ENCODE data around the gene ANKRD10.
A peak's percentile ranks its signal among the peaks of the same experiment; 100 is the strongest.

ANKRD10 gene

DNA sequence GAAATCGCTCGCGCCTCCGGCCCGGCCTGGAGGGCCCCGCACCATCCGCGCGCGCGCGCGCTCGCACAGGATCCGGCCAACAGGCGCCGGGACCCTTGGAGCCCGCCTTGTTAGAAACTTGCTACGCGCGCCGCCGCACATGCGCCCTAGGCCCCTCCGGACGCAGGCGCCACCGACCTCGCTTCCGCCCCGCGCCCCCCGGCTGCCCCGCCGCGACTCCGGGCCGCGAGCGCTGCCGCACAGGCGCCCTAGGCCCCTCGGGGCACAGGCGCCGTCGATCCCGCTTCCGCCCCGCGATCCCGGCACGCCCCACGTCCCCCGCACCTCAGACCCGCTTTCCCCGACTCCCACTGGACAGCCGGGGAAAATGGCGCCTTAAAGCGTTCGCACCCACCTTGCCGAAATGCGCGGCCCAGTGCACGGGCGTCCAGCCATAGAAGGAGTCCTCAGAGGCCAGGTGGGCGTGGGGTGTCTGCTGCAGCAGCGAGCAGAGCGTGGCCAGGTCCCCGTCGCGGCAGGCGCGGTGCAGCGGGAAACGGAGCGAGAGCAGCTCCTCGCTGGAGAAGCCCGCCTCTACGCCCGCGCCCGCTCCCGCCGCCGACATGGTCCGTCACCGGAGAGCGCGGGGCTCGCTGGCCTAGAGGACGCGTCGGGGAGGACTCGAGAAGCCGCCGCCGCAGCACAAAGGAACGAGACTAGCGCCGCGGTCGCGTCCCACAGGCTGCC, 375 bp downstream of the ANKRD10 start:
- DNase-seq (ENCODE audit: low spot score), result peak; percentile 90

DNA sequence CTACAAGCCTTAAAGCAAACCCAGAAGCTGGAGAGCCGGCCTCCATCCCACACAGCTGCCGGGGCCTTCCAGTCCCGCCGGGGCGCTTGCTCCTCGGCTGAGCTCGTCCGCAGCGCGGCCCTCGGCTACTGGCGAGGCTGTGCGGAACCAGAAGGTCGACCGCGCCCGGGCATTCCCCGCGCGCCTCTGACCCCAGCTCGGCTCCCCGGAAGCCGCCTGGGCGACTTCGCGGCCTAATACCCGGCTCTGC, 863 bp downstream of the ANKRD10 start:
- DNase-seq (ENCODE audit: low spot score), result no peak

DNA sequence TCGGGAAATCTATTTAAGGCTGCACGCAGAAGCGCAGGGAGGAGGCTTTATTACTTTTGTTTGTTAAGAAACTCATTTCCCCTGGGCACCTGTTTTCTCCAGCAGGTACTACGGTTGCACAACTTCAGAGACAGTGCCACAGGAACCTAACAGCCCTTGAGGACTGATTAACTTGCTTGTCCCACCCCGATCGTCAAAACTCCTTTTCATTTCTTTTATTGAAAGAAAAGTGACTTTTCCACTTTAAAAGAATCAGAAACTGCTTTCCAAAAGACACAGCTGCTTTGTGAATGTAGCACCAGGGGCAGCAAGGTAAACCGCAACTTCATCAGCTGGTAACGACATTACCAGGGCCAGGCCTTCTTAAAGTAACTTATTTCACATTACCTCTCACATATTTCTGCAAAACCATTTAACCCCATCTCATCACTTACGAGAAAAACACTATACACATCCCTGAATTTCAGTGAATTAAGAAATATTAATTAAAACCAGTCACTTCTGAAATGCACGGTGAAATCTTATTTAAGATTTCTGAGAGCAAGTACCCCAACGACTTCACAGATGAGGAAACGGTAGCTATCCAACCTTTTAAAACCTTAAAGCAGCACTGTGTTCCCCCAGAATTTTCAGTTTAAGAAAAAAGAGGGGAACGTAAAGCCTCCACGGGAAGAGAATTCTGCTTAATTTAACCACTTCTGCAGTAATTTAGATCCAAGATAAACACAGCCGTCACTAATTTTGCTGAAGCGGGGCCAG, 1.4 kb downstream of the ANKRD10 start:
- peak; percentile 62 for DNase-seq (ENCODE audit: low spot score)

DNA sequence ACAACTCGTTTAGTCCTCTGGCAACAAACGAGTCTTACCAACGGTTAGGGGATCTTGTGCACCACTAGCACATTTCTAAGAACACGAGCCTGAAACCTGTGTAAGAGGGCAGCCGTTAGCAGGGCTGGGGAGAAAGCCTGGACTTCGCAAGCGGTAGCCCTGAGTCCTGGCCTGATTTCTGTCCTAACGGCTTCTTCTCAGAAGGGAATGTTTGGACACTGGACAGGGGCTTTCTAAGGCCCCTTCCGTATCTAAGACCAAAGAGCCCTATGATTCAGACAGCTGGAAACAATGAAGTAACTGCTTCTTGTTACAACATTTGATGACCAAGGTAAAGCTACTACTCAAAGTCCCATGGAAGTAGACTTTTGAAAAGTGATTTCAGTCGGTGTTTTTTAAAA, 2.2 kb downstream of the ANKRD10 start:
- DNase-seq (ENCODE audit: low spot score), result no peak

DNA sequence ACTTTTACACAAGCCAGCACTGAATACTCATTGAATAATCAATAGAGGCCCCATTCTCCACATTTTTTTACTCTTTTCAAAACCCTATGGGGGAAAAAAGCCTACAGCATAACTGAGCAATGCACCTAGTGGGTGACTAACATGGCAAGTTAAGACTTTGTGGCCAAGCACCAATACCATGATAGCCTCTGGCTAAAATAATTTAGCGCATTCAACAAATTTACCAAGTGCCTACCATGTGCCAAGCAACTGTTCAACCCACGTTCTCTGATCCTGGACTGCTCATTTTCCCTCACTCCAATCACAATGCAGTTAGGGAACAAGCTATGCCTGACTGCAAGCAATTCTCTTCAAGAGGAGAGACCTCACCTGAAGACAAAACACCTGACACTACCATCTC, 3.0 kb downstream of the ANKRD10 start:
- no peak for DNase-seq (ENCODE audit: low spot score)

DNA sequence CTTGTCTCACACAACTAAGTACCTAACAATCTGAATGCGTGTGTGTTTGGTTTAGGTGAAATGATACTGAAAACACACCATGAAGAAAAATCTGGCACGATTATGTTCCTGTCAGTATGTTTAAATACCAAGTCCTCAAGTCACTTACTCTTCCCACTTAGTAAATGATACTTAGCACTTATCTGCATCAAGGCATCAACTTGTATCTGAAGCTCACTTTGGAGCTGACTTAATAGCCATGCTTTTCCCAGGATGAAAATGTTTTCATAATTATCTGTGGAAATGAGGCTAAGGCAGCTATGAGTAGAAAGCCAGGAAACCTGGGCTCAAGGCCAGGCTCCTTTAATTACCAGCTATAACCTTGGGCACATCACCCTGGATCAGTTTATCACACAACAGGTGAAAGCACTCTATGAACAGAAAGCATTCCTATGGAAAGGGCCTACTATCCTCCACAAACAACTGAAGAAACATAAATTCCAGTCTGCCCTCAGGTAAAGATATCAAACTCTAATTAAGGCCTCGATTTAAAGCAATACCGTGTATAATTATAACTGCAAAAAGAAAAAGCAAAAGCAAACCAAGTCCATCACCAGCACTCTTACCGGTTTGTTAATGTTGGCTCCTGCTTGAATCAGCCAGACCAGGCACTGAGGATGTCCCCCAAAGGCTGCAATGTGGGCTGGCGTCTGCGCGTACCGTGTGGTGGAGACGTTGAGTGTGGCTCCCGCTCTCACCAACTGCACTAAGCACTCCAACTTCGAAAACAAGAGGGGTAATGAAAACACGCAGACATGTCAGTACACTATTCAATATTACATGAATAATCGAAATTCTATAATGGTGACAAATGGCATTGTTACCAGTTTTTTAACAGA, 4.6 kb downstream of the ANKRD10 start:
- no peak for DNase-seq (ENCODE audit: low spot score)

DNA sequence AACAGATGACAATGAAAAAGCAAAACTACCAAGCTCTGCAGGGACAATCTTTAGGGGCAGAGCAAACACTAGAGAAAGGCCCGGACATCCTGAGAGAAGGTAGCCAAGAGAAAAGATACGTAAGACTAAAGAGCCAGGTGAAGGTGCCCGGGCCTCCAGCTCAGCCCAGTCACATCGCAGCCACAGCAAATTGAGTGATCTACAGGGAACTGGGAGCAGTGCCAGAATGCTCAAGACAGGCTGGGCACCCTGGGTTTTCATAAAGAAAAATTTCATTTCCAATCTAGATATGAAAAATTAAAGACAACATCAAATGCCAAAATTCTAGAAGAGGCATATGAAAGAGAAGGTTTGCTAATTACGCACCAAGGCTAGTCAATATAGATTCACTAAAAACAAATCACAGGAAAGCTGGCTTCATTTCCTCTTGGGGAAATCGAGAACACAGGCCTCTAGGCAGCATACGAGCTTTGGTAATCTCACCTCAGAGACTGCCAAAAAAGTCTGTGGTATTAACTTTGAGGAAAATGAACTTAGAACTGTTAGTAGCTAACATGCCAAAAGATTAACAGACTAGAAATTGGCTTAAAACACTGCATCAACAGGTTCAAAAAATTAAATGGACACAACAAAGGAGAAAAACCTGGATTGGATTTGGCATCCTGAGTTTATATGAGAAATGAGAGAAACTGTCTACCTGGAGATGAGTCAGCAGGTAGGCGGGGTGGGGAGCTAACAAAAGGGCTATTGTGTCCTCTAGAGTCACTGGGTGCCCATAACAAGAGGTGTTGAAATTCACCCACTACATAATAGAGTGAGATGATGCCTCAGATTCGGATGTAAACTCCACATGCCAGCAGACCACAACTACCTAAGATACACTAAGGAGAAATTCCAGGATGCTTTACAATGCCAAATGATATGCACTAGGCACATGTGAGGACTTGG, 6.6 kb downstream of the ANKRD10 start:
- DNase-seq (ENCODE audit: low spot score), result no peak

DNA sequence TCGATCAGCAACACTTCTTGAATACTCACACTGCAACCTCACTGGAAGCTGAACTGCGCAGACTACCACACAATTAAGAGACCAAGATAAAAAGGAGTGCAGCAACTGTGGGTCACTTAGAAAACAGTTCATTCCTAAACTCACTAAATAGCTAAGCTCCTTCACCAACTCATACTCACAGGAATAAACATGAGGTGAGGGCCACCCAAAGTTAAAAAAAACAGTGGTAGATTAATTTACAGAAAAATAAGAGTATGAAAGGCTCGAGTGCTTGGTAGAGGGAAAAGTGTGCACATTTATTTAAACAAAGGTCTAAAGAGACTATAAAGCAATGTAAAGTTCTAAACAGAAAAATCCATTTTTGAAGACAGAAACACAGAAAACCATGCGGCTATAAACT, 7.6 kb downstream of the ANKRD10 start:
- DNase-seq (ENCODE audit: low spot score), result no peak

DNA sequence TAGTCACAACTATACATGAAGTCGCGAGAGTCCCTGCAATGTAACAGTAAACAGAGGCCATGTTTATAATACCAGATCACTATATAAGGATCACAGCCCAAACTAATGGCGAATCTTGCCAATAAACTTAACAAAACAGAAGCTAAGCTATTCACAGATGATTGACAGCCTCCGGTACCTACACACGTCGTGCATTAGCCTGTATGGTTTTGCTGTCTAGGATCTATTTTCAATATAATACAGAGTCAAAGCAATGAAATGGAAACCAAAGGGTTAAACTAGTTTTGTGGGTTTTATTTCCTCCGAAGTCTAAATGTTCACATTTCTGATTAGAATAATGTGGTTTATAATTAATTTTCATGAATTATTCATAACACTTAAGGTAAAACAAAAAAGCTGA, 10.1 kb downstream of the ANKRD10 start:
- DNase-seq (ENCODE audit: low spot score), result no peak

DNA sequence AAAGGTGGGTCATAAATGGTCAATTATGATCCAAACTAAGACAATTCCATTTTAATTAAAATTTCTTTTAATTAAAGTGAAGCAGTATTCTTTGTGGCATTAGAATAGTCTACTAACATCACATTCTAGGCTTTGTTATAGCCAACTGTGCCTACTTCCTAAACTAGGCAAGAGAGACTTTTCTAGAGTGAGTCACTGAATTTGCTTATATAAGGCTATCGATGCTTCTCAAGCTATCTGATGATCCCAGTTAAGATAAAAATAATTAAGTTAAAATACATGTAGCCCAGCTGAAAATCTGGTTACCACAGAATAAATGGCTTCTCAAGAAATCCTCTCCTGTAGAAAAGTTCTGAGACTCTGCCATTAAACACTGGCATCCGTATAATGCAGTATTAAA, 12.5 kb downstream of the ANKRD10 start:
- DNase-seq (ENCODE audit: low spot score), result no peak

DNA sequence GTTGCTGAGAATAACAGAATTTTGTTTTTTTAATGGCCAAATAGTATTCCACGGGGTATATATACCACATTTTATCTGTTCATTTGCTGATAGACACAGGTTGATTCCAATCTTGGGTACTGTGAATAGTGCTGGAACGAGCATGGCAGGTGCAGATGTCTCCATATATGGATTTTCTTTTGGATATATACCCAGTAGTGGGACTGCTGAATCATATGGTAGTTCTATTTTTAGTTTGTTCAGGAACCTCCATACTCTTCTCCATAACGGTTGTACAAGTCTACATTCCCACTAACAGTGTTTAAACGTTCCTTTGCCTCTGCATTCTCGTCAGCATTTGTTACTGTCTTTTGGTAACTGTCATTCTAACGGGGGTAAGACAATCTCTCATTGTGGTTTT, 17.3 kb downstream of the ANKRD10 start:
- no peak for DNase-seq (ENCODE audit: low spot score)

DNA sequence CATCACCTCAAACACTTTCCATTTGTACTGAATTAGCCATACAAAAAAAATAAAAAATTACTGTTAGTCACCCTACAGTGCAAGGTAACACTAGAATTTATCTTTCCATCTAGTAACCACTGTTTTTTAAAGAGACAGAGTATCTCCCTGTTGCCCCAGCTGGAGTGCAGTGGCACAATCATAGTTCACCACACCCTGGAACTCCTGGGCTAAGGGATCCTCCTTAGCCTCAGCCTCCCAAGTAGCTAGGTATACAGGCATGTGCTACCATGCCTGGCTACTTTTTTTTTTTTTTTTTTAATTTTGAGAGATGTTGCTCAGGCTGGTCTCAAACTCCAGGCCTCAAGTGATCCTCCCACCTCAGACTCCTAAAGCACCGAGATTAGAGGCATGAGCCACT, 17.9 kb downstream of the ANKRD10 start:
- DNase-seq (ENCODE audit: low spot score), result no peak

DNA sequence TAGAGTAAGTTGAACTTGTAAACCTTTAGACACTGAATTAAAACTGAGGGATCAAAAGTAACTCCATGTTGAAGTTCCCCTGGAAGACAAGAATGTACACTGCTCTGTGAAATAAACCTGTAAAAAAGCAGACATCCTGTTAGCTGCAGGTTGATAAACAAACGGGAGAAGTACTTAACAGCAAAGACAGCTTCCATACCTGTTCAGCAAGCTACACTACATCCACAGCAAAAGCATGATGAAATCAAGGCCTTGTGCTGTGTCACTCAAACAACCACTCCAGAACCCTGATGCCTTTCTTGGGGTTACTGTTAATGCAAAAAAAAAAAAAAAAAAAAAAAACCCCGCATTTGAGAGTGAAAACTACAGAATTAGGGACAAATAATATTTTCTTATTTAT, 20.8 kb downstream of the ANKRD10 start:
- DNase-seq (ENCODE audit: low spot score), result no peak

DNA sequence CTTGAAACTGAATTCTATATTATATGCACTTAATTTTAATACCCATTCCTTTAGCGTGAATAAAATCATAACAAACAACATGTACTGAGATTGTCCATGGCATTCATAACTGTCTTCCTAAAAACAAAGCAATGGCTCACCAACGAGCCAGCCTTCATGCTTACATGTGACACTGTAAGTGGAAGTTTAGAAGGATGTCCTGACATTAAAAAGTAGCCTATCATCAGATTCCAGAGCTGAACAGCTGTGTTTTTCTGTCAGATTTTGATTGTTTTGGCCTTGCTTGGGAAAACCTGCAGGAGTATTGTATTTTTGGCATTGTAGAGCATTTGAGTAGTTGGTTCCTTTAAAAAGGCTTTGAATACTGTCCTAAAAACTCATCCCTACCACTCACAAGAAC, 21.3 kb downstream of the ANKRD10 start:
- no peak for DNase-seq (ENCODE audit: low spot score)

DNA sequence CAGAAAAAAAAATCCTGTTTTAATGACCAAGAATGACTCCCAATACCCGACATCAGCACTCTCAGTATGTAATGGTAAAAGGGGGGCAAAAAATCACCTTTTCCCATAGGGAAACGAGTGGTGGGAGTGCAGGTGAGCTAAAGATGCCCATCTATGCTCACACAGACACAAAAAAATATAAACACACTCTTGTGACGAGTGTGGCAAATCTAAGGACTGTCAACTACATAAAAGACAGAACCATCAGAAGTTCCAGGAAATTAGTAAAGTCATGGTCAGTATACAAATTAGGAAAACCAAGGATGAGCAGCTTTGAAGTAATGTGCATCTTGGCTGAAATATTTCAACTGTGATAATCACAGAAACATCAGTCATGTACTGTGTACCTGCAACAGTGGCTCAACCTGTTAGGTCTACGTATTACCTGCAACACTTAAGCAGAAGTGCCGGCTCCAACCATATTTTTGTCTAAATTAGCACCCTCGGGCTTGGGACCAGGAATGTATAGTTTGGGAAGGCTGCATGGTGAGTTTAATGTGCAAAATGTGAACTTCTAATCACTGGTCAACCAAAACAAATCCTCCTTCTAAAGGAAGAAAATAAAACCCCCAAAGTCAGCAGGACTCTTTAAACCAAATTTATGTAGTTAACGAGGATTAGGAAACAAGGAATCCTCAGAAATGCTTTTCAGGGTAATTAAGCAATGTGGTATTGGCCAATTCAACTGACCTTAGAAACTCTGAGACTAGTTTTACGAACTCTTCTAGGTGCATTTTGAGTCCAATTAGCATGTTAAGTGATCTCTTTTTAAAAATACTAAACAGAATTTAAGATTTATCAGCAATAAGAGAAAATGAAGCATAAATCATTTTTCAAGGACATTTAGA, 24.3 kb downstream of the ANKRD10 start:
- no peak for DNase-seq (ENCODE audit: low spot score)

DNA sequence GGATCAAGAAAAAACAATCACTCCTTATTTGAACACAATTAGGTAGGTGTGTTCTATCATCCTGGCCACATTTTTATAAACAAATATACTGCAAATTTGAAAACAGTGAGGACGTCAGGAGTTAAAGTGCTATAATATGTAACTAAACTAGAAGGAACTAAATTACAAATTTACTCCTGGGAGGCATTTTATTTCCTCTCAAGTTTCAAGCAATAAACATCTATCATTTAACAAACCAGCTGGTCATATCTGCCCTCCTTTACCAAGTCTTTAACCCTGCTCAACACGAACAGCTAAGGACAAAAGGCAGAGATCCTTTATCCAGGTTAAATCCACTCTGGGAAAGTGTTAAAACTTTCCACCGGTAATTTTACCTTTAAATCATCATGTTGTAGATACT, 26.5 kb downstream of the ANKRD10 start:
- DNase-seq (ENCODE audit: low spot score), result no peak

DNA sequence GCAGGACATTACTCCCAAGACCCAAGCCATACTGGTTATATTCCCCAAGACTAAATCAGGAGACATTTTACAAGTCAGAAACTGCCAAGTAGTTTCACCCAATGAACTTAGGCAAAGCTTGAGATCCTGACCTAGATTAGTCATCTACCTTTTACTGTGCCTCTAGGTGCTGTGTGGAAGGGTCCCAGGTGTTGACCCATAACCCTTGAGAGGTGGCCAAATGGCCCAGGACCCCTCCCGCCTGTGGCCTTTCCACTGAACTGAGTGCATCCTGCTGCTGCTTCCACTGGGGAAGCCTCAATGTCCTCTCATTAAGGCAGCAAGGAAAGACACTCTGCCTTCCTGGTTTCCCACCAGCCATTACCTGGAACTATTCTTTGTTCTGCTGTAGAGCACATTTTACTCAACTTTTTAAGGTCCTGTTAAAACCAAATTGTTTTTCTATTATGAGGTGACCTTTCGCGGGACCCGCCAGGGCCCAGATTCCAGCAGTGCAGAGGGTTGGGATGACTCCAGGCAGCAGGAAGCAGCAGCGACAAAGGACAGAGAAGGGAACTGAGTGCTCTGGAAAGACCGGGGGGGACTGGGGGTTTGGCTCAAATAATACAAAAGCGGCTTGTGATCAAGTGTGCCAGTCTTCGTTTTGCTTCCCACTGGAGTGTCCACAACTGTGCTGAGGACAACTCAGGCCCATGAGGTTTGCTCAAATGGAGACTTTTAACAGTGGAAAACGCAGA, 27.1 kb downstream of the ANKRD10 start:
- no peak for DNase-seq (ENCODE audit: low spot score)

DNA sequence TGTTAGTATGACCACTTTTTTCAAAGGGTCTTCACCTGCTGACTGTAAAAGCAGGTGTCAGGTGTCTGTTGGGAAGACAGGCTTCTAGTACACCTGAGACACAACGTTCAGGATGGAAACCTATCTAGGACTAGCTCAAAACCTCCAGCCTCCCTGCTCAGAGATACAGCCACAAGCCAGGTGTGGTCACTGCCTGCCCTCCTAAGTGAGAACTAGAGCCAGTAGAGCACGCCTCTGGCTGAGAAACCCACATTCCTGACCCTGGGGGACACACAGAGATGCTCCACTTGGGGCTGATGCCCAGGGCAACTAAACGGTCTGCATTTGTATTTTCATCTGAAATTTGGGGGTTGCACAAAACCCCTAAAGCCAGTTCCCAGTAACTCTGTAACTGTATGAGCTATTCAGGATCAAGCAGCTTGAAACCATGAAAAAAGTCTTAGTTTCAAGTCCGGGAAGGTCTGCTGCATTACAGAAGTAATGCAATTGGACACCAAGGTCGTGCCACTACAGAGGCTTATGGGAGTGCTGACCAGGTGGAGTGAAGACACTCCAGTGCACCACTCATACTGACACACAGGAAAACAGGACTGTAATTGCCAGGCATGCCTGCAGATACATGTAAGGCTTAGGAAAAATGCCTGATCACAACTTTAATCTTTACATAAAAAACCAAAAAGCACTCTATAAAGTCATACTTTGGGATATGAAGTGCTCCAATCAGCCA, 27.8 kb downstream of the ANKRD10 start:
- no peak for DNase-seq (ENCODE audit: low spot score)
